Endothelial cell of umbilical vein (primary cell): ENCODE results near the gene ZAR1. TPM values are rescaled to one million over a fixed set of nuclear protein-coding genes. Genes with fewer than 3 reads are reported as not detected.

ENCODE experiments used
- BruUV-seq: library from RNA; stranded (reverse); fragments of 400-500 nt; replicated peaks from 2 replicates; lab custom pipeline; 2021; lab: Mats Ljungman, UMichigan
- CTCF ChIA-PET: fragments of 300-600, 350-600 bp; sonication (Branson Sonifier 250); formaldehyde crosslinking; loops from one replicate; lab custom pipeline; 2021; ENCODE audit warnings: antibody characterized with exemption, inconsistent platforms; lab: Charles Lee
- POLR2A ChIA-PET: fragments of 300-600, 350-600 bp; sonication (Branson Sonifier 250); formaldehyde crosslinking; loops from one replicate; lab custom pipeline; 2021; ENCODE audit warnings: antibody characterized with exemption, inconsistent platforms; lab: Charles Lee
- DNase-seq: peaks from one replicate; pipeline ENCODE4 v3.0.0-alpha.2; 2011; ENCODE audit warnings: low read depth, low spot score
- FAIRE-seq: peaks from 2 replicates; lab custom pipeline; 2011; peaks lifted over from hg19 to GRCh38; lab: Jason Lieb, UNC
- H2AFZ ChIP-seq: 2 replicates; pipeline ENCODE4 v1.6.0; 2012; ENCODE audit warnings: low read depth, low read length, control low read depth, inconsistent platforms
- H3K27ac ChIP-seq: 2 replicates; pipeline ENCODE4 v1.5.1; 2011; ENCODE audit warnings: low read depth, mild to moderate bottlenecking, control low read depth, low read length, moderate library complexity; ENCODE audit not compliant: insufficient read depth
- H3K27me3 ChIP-seq, 2 experiments: 2 replicates each; pipeline versions ENCODE4 v1.6.0 to v1.6.1; 2011; ENCODE audit warnings: low read length in 2 of 2, mixed read lengths in 1 of 2; ENCODE audit not compliant: control insufficient read depth in 2 of 2, insufficient read depth in 2 of 2
- H3K36me3 ChIP-seq, 2 experiments: 2 replicates in 1 of 2; 3 replicates in 1 of 2; pipeline ENCODE4 v1.5.1; 2011; ENCODE audit warnings: low read length in 2 of 2, mild to moderate bottlenecking in 1 of 2, moderate library complexity in 1 of 2; ENCODE audit not compliant: control insufficient read depth in 2 of 2, insufficient read depth in 2 of 2; ENCODE audit errors: extremely low read depth in 1 of 2
- H3K4me1 ChIP-seq: 3 replicates; pipeline ENCODE4 v1.5.1; 2011; ENCODE audit warnings: mild to moderate bottlenecking, low read length; ENCODE audit not compliant: control insufficient read depth, insufficient read depth; ENCODE audit errors: extremely low read depth
- H3K4me2 ChIP-seq: 2 replicates; pipeline ENCODE4 v1.6.1; 2011; ENCODE audit warnings: low read length, control low read depth, mixed read lengths; ENCODE audit not compliant: insufficient read depth
- H3K4me3 ChIP-seq, 3 experiments: fragments of 200-600 bp in 1 of 3; sonication (generic), shearing (Covaris generic) in 1 of 3; replicated peaks in 1 of 3; 2 replicates each; pipeline ENCODE4 v1.5.1; 2011 to 2016; ENCODE audit warnings: control low read depth in 3 of 3, low read length in 3 of 3, mild to moderate bottlenecking in 2 of 3, inconsistent platforms in 1 of 3, low read depth in 1 of 3, moderate library complexity in 1 of 3; ENCODE audit not compliant: insufficient read depth in 1 of 3
- H3K79me2 ChIP-seq: 2 replicates; pipeline ENCODE4 v1.6.0; 2012; ENCODE audit warnings: low read length, inconsistent platforms; ENCODE audit not compliant: control insufficient read depth, insufficient read depth
- H3K9ac ChIP-seq: replicated peaks from 2 replicates; pipeline ENCODE3; 2011; ENCODE audit warnings: low read length, control low read depth; ENCODE audit not compliant: insufficient read depth; ENCODE audit errors: extremely low read depth
- H3K9me1 ChIP-seq: replicated peaks from 3 replicates; pipeline ENCODE4 v1.6.0; 2011; ENCODE audit warnings: mild to moderate bottlenecking, low read length; ENCODE audit not compliant: control insufficient read depth, insufficient read depth; ENCODE audit errors: extremely low read depth
- H3K9me3 ChIP-seq: replicated peaks from 2 replicates; pipeline ENCODE4 v1.5.1; 2012; ENCODE audit warnings: low read length, inconsistent platforms; ENCODE audit not compliant: control insufficient read depth, insufficient read depth
- H4K20me1 ChIP-seq: replicated peaks from 2 replicates; pipeline ENCODE3; 2011; ENCODE audit warnings: mild to moderate bottlenecking, low read length; ENCODE audit not compliant: control insufficient read depth, insufficient read depth; ENCODE audit errors: extremely low read depth
- CTCF ChIP-seq, 2 donors: IDR thresholded peaks; 1 replicate in 1 of 2; 2 replicates in 1 of 2; pipeline ENCODE4 v1.5.1; 2011; ENCODE audit warnings: low read length in 2 of 2, mild to moderate bottlenecking in 2 of 2, moderate library complexity in 2 of 2, control low read depth in 1 of 2, inconsistent platforms in 1 of 2, low read depth in 1 of 2; ENCODE audit not compliant: insufficient read depth in 1 of 2; ENCODE audit errors: extremely low read depth in 1 of 2
- EZH2 ChIP-seq: IDR thresholded peaks from 2 replicates; pipeline ENCODE4 v1.6.1; 2012; ENCODE audit warnings: borderline replicate concordance, low read depth, mild to moderate bottlenecking, moderate library complexity, low read length, inconsistent platforms; ENCODE audit not compliant: severe bottlenecking
- FOS ChIP-seq: IDR thresholded peaks from 2 replicates; pipeline ENCODE4 v1.6.1; 2011; ENCODE audit warnings: mild to moderate bottlenecking, low read length, moderate library complexity, borderline replicate concordance; ENCODE audit not compliant: insufficient read depth
- GATA2 ChIP-seq: IDR thresholded peaks from 2 replicates; pipeline ENCODE4 v1.7.0; 2011; ENCODE audit warnings: low read depth, mild to moderate bottlenecking, moderate library complexity, mixed read lengths, low read length; ENCODE audit not compliant: insufficient read length, insufficient read depth
- JUN ChIP-seq: IDR thresholded peaks from 2 replicates; pipeline ENCODE4 v1.6.1; 2011; ENCODE audit warnings: borderline replicate concordance, low read depth; ENCODE audit not compliant: insufficient read length, insufficient read depth
- MAX ChIP-seq: IDR thresholded peaks from 2 replicates; pipeline ENCODE4 v1.6.1; 2011; ENCODE audit not compliant: insufficient read depth, insufficient read length
- MYC ChIP-seq: IDR thresholded peaks from one replicate; pipeline ENCODE4 v1.6.1; 2011; ENCODE audit warnings: mild to moderate bottlenecking, low read depth, low read length
- POLR2A ChIP-seq: IDR thresholded peaks from 2 replicates; pipeline ENCODE4 v1.6.1; 2012; ENCODE audit warnings: low read depth, mild to moderate bottlenecking, control low read depth, low read length
- POLR2AphosphoS5 ChIP-seq: IDR thresholded peaks from 2 replicates; pipeline ENCODE4 v1.6.1; 2012; ENCODE audit warnings: low read depth, mild to moderate bottlenecking, control low read depth, low read length, moderate library complexity; ENCODE audit not compliant: insufficient read depth
- dilution Hi-C: fragments of 300-500 bp; cut with MboI; formaldehyde crosslinking; loops from one replicate; pipeline ENCODE4 v1.15.0; 2019; ENCODE audit warnings: low sequenced_read_pairs; ENCODE audit not compliant: extremely low pct_ligation_motif_present
- intact Hi-C: fragments of 100-400 bp; cut with micrococcal nuclease; formaldehyde crosslinking; loops from one replicate; pipeline ENCODE4 v1.10.0; 2022
- polyA plus RNA-seq, 4 experiments: library from polyadenylated mRNA; depleted of rRNA in 3 of 4; stranded (reverse) in 3 of 4; unstranded in 1 of 4; fragments of >200 nt; gene quantifications; 2 replicates each; pipeline versions ENCODE4 v1.2.1 to v1.2.3, GENCODE V29; 2011 to 2012; ENCODE audit warnings: missing spikeins in 1 of 4
- total RNA-seq: library from RNA; stranded (reverse); gene quantifications from 2 replicates; pipeline ENCODE4 v1.2.3, GENCODE V29; 2021

Gene ZAR1
- total and polyA plus RNA-seq, 2 donors (not counting 3 experiments of a cell fraction or from before 2014, with no cell fraction given) = not detected

GRCh38 chr4:48475770-48476169 is 14.3 kb upstream of the ZAR1 start:
- DNase-seq (no peak), FAIRE-seq (no peak)
- Histone ChIP-seq H3K9ac (no peak overlapping the region), H3K27ac (no peak overlapping the region), H4K20me1 (no peaks in the 10 kb centered on the region), H3K79me2 (no peaks in the 10 kb centered on the region), H3K36me3 (no peaks in the 10 kb centered on the region), H3K9me3 (no peaks in the 10 kb centered on the region), H3K9me1 (no peaks in the 10 kb centered on the region), H2AFZ (no peak overlapping the region), H3K27me3 (peaks cover 5 to 10% of the 10 kb centered on the region in 2 experiments), H3K4me1 (no peaks in the 10 kb centered on the region), H3K4me3 (no peak overlapping the region), H3K4me2 (no peak overlapping the region)
- no TSS peak for BruUV-seq
- TF ChIP-seq MYC = no peak
- no peak for TF ChIP-seq FOS
- TF ChIP-seq POLR2AphosphoS5 = no peak
- TF ChIP-seq GATA2 = no peak
- TF ChIP-seq POLR2A = no peak
- TF ChIP-seq JUN = no peak
- no peak for TF ChIP-seq CTCF (IDR thresholded peaks at IDR 0.05; ENCODE audit: extremely low read depth in 1 of 2, insufficient read depth in 1 of 2, low read depth in 1 of 2, low read length in 2 of 2)
- TF ChIP-seq EZH2 = no peak
- no peak for TF ChIP-seq MAX
- CTCF ChIA-PET = interaction anchor here (0.7 to 1.8 kb wide), 3 partner anchors 9 to 15 kb away, joined by 3 to 6 read pairs (median 4); no protein-coding TSS in a partner anchor
- intact Hi-C loops = no loop called here
- POLR2A ChIA-PET = no interaction called here
- dilution Hi-C loops = no loop called here
